ENCODE data around the gene SMARCC1.

SMARCC1 gene

GRCh38 chr3:47581422-47581821, 200.3 kb downstream of the SMARCC1 start:
- DNase-seq = no peak

- DNase-seq = no peak
These were observed 201.2 kb downstream of the SMARCC1 start for GRCh38 chr3:47580481-47580880.

- no peak for DNase-seq
These were observed 201.8 kb downstream of the SMARCC1 start for GRCh38 chr3:47579875-47580274.

GRCh38 chr3:47578691-47579632, 202.7 kb downstream of the SMARCC1 start, which contains the start of gene CSPG5:
Gene CSPG5 (minus strand): TSS chr3:47578865. CDS start chr3:47578693, 172 bp downstream.
- peak; percentile 29 for DNase-seq

- peak; percentile 38 for DNase-seq
These were observed 203.5 kb downstream of the SMARCC1 start for GRCh38 chr3:47578119-47578632.

- no peak for DNase-seq
These were observed 204.0 kb downstream of the SMARCC1 start for GRCh38 chr3:47577583-47578118.

GRCh38 chr3:47573190-47574172, 208.2 kb downstream of the SMARCC1 start:
- no peak for DNase-seq

- no peak for DNase-seq
These were observed 210.1 kb downstream of the SMARCC1 start for GRCh38 chr3:47571391-47572175.

GRCh38 chr3:47568901-47569300, 212.8 kb downstream of the SMARCC1 start:
- DNase-seq = no peak

- DNase-seq = no peak
These were observed 214.5 kb downstream of the SMARCC1 start for GRCh38 chr3:47567149-47567548.

GRCh38 chr3:47566667-47567066, 215.0 kb downstream of the SMARCC1 start:
- DNase-seq = no peak

GRCh38 chr3:47565734-47566550, 215.8 kb downstream of the SMARCC1 start:
- no peak for DNase-seq

- DNase-seq = no peak
These were observed 225.3 kb downstream of the SMARCC1 start for GRCh38 chr3:47556351-47556750.

GRCh38 chr3:47554335-47554734, 227.4 kb downstream of the SMARCC1 start:
- no peak for DNase-seq

- DNase-seq = no peak
These were observed 228.3 kb downstream of the SMARCC1 start for GRCh38 chr3:47553407-47553806.

GRCh38 chr3:47542471-47543173, 239.1 kb downstream of the SMARCC1 start:
- DNase-seq = no peak

- DNase-seq = no peak
These were observed 240.0 kb downstream of the SMARCC1 start for GRCh38 chr3:47541583-47542108.

- no peak for DNase-seq
These were observed 241.4 kb downstream of the SMARCC1 start for GRCh38 chr3:47540281-47540680.

- no peak for DNase-seq
These were observed 244.7 kb downstream of the SMARCC1 start for GRCh38 chr3:47536967-47537366.
